Vagina (tissue), 2 donors: ENCODE data around the gene CALML4.

ENCODE experiments used
- POLR2A ChIP-seq, 2 donors: fragments of 450-650 bp; IDR thresholded peaks; one replicate each; pipeline ENCODE4 v1.6.1; 2017; ENCODE audit warnings: antibody characterized with exemption in 2 of 2, mild to moderate bottlenecking in 2 of 2, moderate library complexity in 2 of 2
- POLR2AphosphoS5 ChIP-seq, 2 donors: sonication (generic); formaldehyde crosslinking; IDR thresholded peaks; one replicate each; pipeline ENCODE4 v1.9.0; 2017; ENCODE audit warnings: antibody characterized with exemption in 2 of 2, mild to moderate bottlenecking in 2 of 2, low read depth in 1 of 2; ENCODE audit not compliant: insufficient read depth in 1 of 2
- TF ChIP-seq, protein P1 (sequence below), 3 experiments: fragments of 450-650 bp in 2 of 3; fragments of 200-600 bp in 1 of 3; sonication (generic) in 1 of 3; IDR thresholded peaks; one replicate each; pipeline ENCODE4 v1.5.1; 2017 to 2019; ENCODE audit warnings: antibody characterized with exemption in 3 of 3, mild to moderate bottlenecking in 2 of 3, moderate library complexity in 2 of 3

DNA sequence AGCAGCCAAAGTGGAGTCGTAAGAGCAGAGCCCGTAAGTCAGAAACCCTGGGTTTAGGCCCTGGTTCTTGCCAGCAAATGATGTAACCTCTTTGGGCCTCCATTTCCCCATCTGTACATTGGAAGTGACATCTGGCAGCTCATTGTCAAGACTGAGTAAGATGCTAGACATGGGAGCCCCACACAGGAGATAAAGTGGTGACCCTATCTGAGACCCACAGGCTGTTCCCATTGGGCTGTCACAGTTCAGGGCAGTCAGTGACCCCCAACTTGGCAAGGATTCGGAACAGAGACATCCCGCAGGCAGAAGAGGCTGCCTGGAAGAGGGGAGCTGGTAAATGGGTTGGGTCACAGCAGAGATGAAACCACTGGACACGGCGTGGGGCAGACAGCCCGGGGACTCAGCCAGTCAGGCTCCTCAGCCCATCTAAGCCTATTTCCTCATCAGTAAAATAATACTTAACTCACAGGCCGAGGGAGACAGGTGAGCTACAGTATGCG lies 22.6 kb upstream of the CALML4 start:
- TF ChIP-seq POLR2A (IDR thresholded peaks at IDR 0.05) (no peak), POLR2AphosphoS5 (IDR thresholded peaks at IDR 0.05; ENCODE audit: insufficient read depth in 1 of 2, low read depth in 1 of 2) (no peak)
- TF ChIP-seq, protein P1, sequence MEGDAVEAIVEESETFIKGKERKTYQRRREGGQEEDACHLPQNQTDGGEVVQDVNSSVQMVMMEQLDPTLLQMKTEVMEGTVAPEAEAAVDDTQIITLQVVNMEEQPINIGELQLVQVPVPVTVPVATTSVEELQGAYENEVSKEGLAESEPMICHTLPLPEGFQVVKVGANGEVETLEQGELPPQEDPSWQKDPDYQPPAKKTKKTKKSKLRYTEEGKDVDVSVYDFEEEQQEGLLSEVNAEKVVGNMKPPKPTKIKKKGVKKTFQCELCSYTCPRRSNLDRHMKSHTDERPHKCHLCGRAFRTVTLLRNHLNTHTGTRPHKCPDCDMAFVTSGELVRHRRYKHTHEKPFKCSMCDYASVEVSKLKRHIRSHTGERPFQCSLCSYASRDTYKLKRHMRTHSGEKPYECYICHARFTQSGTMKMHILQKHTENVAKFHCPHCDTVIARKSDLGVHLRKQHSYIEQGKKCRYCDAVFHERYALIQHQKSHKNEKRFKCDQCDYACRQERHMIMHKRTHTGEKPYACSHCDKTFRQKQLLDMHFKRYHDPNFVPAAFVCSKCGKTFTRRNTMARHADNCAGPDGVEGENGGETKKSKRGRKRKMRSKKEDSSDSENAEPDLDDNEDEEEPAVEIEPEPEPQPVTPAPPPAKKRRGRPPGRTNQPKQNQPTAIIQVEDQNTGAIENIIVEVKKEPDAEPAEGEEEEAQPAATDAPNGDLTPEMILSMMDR (IDR thresholded peaks at IDR 0.05), result no peak
